A673 (cell line): ENCODE data around the gene RECK.

ENCODE experiments used
- CTCF ChIP-seq: fragments of 300-800, 200-600 bp; sonication (generic); conservative IDR thresholded peaks from 2 replicates; pipeline ENCODE4 v1.5.1; 2017; ENCODE audit warnings: low read depth, mild to moderate bottlenecking, antibody characterized with exemption, low read length, moderate library complexity, mixed read lengths
- EZH2 ChIP-seq: fragments of 200-600 bp; sonication (generic); IDR thresholded peaks from 2 replicates; pipeline ENCODE4 v1.6.1; 2017; ENCODE audit warnings: borderline replicate concordance, low read depth, mild to moderate bottlenecking, mixed read lengths, antibody characterized with exemption, low read length; ENCODE audit not compliant: poor library complexity, severe bottlenecking

GRCh38 chr9:36152741-36153438, 116.2 kb downstream of the RECK start:
- no peak for TF ChIP-seq CTCF
- TF ChIP-seq EZH2, result no peak
